Naive thymus-derived CD4-positive, alpha-beta T cell (primary cell): ENCODE measurements around the gene KCNK7. TPM values are rescaled to one million over a fixed set of nuclear protein-coding genes. Genes with fewer than 3 reads are reported as not detected.

Experiments
- ATAC-seq: fragments of 150-1000 bp; cut with Tn5 transposase; 2 replicates; pipeline ENCODE4 v1.10.0; 2021; ENCODE audit warnings: mild to moderate bottlenecking, moderate library complexity
- CTCF ChIA-PET: fragments of 350-600 bp; sonication (Branson Sonifier 250); formaldehyde crosslinking; loops from one replicate; lab custom pipeline; 2021; ENCODE audit warnings: antibody characterized with exemption; lab: Charles Lee
- POLR2A ChIA-PET: fragments of 350-600 bp; sonication (Branson Sonifier 250); formaldehyde crosslinking; loops from one replicate; lab custom pipeline; 2021; ENCODE audit warnings: antibody characterized with exemption, inconsistent platforms; lab: Charles Lee
- DNase-seq, 9 donors: peaks; one replicate each; pipeline versions ENCODE4 v3.0.0 to v3.0.0-alpha.2; 2020 to 2022; ENCODE audit warnings: mixed read lengths in 1 of 9
- H3K27ac ChIP-seq: one replicate; pipeline ENCODE4 v1.7.0; 2013; ENCODE audit warnings: mild to moderate bottlenecking, low read depth, low read length, moderate library complexity
- H3K27me3 ChIP-seq, 2 donors: one replicate each; pipeline ENCODE4 v1.7.0; 2013; ENCODE audit warnings: low read length in 2 of 2, mild to moderate bottlenecking in 2 of 2, moderate library complexity in 2 of 2; ENCODE audit not compliant: control insufficient read depth in 2 of 2, insufficient read depth in 2 of 2
- H3K36me3 ChIP-seq, 3 experiments: 1 replicate in 2 of 3; 2 replicates in 1 of 3; pipeline ENCODE4 v1.7.0; 2013; ENCODE audit warnings: low read length in 3 of 3, mild to moderate bottlenecking in 3 of 3, moderate library complexity in 1 of 3; ENCODE audit not compliant: insufficient read depth in 3 of 3, control insufficient read depth in 2 of 3
- H3K4me1 ChIP-seq, 2 donors: one replicate each; pipeline ENCODE4 v1.7.0; 2013; ENCODE audit warnings: low read length in 2 of 2, mild to moderate bottlenecking in 2 of 2, moderate library complexity in 1 of 2; ENCODE audit not compliant: control insufficient read depth in 2 of 2, insufficient read depth in 2 of 2
- H3K4me3 ChIP-seq: 2 replicates; pipeline ENCODE4 v1.7.0; 2013; ENCODE audit warnings: mild to moderate bottlenecking, low read length
- H3K9me3 ChIP-seq, 3 experiments: 1 replicate in 2 of 3; 2 replicates in 1 of 3; pipeline ENCODE4 v1.7.0; 2013; ENCODE audit warnings: low read length in 3 of 3; ENCODE audit not compliant: control insufficient read depth in 2 of 3
- H3K27ac Mint-ChIP-seq, 9 donors: one replicate each; pipeline ENCODE4 v1.8.0; 2020 to 2022; ENCODE audit warnings: mixed read lengths in 9 of 9, mild to moderate bottlenecking in 8 of 9, moderate library complexity in 5 of 9, inconsistent platforms in 2 of 9
- H3K27me3 Mint-ChIP-seq, 5 donors: one replicate each; pipeline ENCODE4 v1.8.0; 2021 to 2022; ENCODE audit warnings: mixed read lengths in 5 of 5, mild to moderate bottlenecking in 1 of 5
- H3K36me3 Mint-ChIP-seq, 5 donors: one replicate each; pipeline ENCODE4 v1.8.0; 2020 to 2022; ENCODE audit warnings: mixed read lengths in 5 of 5, mild to moderate bottlenecking in 3 of 5, inconsistent platforms in 1 of 5
- H3K4me1 Mint-ChIP-seq, 7 donors: one replicate each; pipeline ENCODE4 v1.8.0; 2020 to 2022; ENCODE audit warnings: mixed read lengths in 7 of 7, mild to moderate bottlenecking in 3 of 7, inconsistent platforms in 1 of 7
- H3K4me3 Mint-ChIP-seq, 10 donors: one replicate each; pipeline ENCODE4 v1.8.0; 2020 to 2022; ENCODE audit warnings: mild to moderate bottlenecking in 10 of 10, mixed read lengths in 10 of 10, moderate library complexity in 6 of 10, inconsistent platforms in 2 of 10
- H3K9me3 Mint-ChIP-seq, 11 donors: one replicate each; pipeline ENCODE4 v1.8.0; 2020 to 2022; ENCODE audit warnings: mixed read lengths in 11 of 11, mild to moderate bottlenecking in 4 of 11, inconsistent platforms in 1 of 11, moderate library complexity in 1 of 11
- intact Hi-C, 2 donors: fragments of 100-400 bp; cut with micrococcal nuclease; formaldehyde crosslinking; loops; one replicate each; pipeline ENCODE4 v1.15.1; 2023
- polyA plus RNA-seq, 2 donors: library from polyadenylated mRNA; unstranded; fragments of 300-500 nt; fragmentation: Illumina TruSeq; gene quantifications; one replicate each; pipeline ENCODE4 v1.2.3, GENCODE V29; 2021
- total RNA-seq, 6 experiments: library from RNA in 5 of 6; stranded (reverse) in 5 of 6; gene quantifications; 1 replicate in 5 of 6; 2 replicates in 1 of 6; pipeline ENCODE4 v1.2.3 and lab custom pipeline; 2021 to 2026

KCNK7 gene
- total and polyA plus RNA-seq, 7 experiments from 2014 or later = 0.25 to 9.2 (median 3.8) TPM; not detected in 1

GRCh38 chr11:65636108-65637031 lies 40.8 kb upstream of the KCNK7 start:
- H3K4me1 Mint-ChIP-seq = peaks cover 20 to 48% (median 41%) of the 10 kb centered on the region in 7 donors
- POLR2A ChIA-PET = interaction anchor here (1.0 to 10.4 kb wide), 7 partner anchors 9 to 366 kb away, joined by 3 to 227 read pairs (median 6); partner anchors contain the start of genes PCNX3 and RELA

GRCh38 chr11:65634905-65635731 lies 39.5 kb upstream of the KCNK7 start:
- POLR2A ChIA-PET = interaction anchor here (1.4 to 10.4 kb wide), 3 partner anchors 19 to 28 kb away, joined by 4 to 227 read pairs (median 6); partner anchors contain the start of genes PCNX3 and RELA
- Mint-ChIP-seq H3K9me3 (no peaks in the 10 kb centered on the region), H3K4me3 (peak overlapping the region in 1 of 10 donors; percentile 16), H3K4me1 (peaks cover 20 to 40% (median 36%) of the 10 kb centered on the region in 7 donors), H3K27ac (peak overlapping the region in 1 of 9 donors; percentile 19), H3K27me3 (no peaks in the 10 kb centered on the region), H3K36me3 (peaks cover 0 to 23% (median 4%) of the 10 kb centered on the region in 5 donors)
- Histone ChIP-seq H3K9me3 (no peaks in the 10 kb centered on the region), H3K36me3 (peaks cover 0 to 64% (median 1%) of the 10 kb centered on the region in 3 experiments), H3K27me3 (no peaks in the 10 kb centered on the region), H3K4me1 (peaks cover 22 to 33% of the 10 kb centered on the region in 2 donors), H3K4me3 (no peak overlapping the region), H3K27ac (peak overlapping the region; percentile 55)
- no peak for DNase-seq
- ATAC-seq = no peak
- intact Hi-C loops = no loop called here
- CTCF ChIA-PET = no interaction called here

More at GRCh38 chr11:65636108-65637031, 40.8 kb upstream of the KCNK7 start:
- peaks cover 0 to 60% (median 0%) of the 10 kb centered on the region in 3 experiments for H3K36me3 ChIP-seq
- peak overlapping the region; percentile 49 to 99 (median 78) for H3K27ac Mint-ChIP-seq
- H3K9me3 Mint-ChIP-seq = no peaks in the 10 kb centered on the region
- DNase-seq = no peak
- peak overlapping the region in 9 of 10 donors; percentile 54 to 97 (median 72) for H3K4me3 Mint-ChIP-seq
- no peak overlapping the region for H3K4me3 ChIP-seq
- no peaks in the 10 kb centered on the region for H3K9me3 ChIP-seq
- H3K4me1 ChIP-seq = peaks cover 32 to 46% of the 10 kb centered on the region in 2 donors
- peaks cover 0 to 28% (median 4%) of the 10 kb centered on the region in 5 donors for H3K36me3 Mint-ChIP-seq
- CTCF ChIA-PET = interaction anchor here (0.6 to 0.7 kb wide), 2 partner anchors 542 to 620 kb away, joined by 3 to 5 read pairs; no protein-coding TSS in a partner anchor
- no peaks in the 10 kb centered on the region for H3K27me3 Mint-ChIP-seq
- H3K27me3 ChIP-seq = no peaks in the 10 kb centered on the region
- H3K27ac ChIP-seq = peak overlapping the region; percentile 97
- ATAC-seq = no peak
- intact Hi-C loops = no loop called here

- no peak overlapping the region for H3K4me3 Mint-ChIP-seq
- peaks cover 16 to 33% (median 31%) of the 10 kb centered on the region in 7 donors for H3K4me1 Mint-ChIP-seq
- CTCF ChIA-PET = no interaction called here
Measured at GRCh38 chr11:65634440-65634839, 38.8 kb upstream of the KCNK7 start.

GRCh38 chr11:65634109-65634436 lies 38.5 kb upstream of the KCNK7 start:
- Histone ChIP-seq H3K36me3 (peaks cover 0 to 75% (median 10%) of the 10 kb centered on the region in 3 experiments), H3K9me3 (no peaks in the 10 kb centered on the region), H3K4me1 (peaks cover 13 to 24% of the 10 kb centered on the region in 2 donors), H3K4me3 (no peak overlapping the region), H3K27me3 (no peaks in the 10 kb centered on the region), H3K27ac (peak overlapping the region; percentile 55)
- ChIA-PET CTCF (no interaction called here), POLR2A (interaction anchor here (0.6 to 2.5 kb wide), 4 partner anchors 11 to 890 kb away, joined by 3 to 13 read pairs (median 6); no protein-coding TSS in a partner anchor)
- H3K27ac Mint-ChIP-seq = peak overlapping the region; percentile 48 to 87 (median 65)
- ATAC-seq = no peak
- intact Hi-C loops = no loop called here
- no peak for DNase-seq
- H3K4me3 Mint-ChIP-seq = peak overlapping the region in 1 of 10 donors; percentile 35
- H3K36me3 Mint-ChIP-seq = peaks cover 0 to 16% (median 4%) of the 10 kb centered on the region in 5 donors
- H3K9me3 Mint-ChIP-seq = no peaks in the 10 kb centered on the region
- H3K27me3 Mint-ChIP-seq = no peaks in the 10 kb centered on the region
- peaks cover 15 to 31% (median 28%) of the 10 kb centered on the region in 7 donors for H3K4me1 Mint-ChIP-seq

More at GRCh38 chr11:65634440-65634839, 38.8 kb upstream of the KCNK7 start:
- Histone ChIP-seq H3K4me1 (peaks cover 17 to 27% of the 10 kb centered on the region in 2 donors), H3K9me3 (no peaks in the 10 kb centered on the region), H3K27me3 (no peaks in the 10 kb centered on the region), H3K4me3 (no peak overlapping the region), H3K27ac (peak overlapping the region; percentile 55), H3K36me3 (peaks cover 0 to 71% (median 8%) of the 10 kb centered on the region in 3 experiments)
- Mint-ChIP-seq H3K27me3 (no peaks in the 10 kb centered on the region), H3K9me3 (no peaks in the 10 kb centered on the region), H3K36me3 (peaks cover 0 to 16% (median 4%) of the 10 kb centered on the region in 5 donors), H3K27ac (peak overlapping the region in 3 of 9 donors; percentile 14 to 79 (median 65))
- intact Hi-C loops = no loop called here
- ATAC-seq (no peak), DNase-seq (no peak)
- POLR2A ChIA-PET = interaction anchor here (0.6 to 2.5 kb wide), 2 partner anchors 28 to 889 kb away, joined by 3 to 6 read pairs; partner anchors contain the start of gene RELA

- Histone ChIP-seq H3K36me3 (peaks cover 0 to 79% (median 10%) of the 10 kb centered on the region in 3 experiments), H3K4me1 (peaks cover 8 to 20% of the 10 kb centered on the region in 2 donors), H3K27ac (peak overlapping the region; percentile 55), H3K4me3 (no peak overlapping the region), H3K9me3 (no peaks in the 10 kb centered on the region), H3K27me3 (no peaks in the 10 kb centered on the region)
- Mint-ChIP-seq H3K4me3 (peak overlapping the region in 5 of 10 donors; percentile 0 to 39 (median 26)), H3K9me3 (no peaks in the 10 kb centered on the region), H3K4me1 (peaks cover 11 to 26% (median 23%) of the 10 kb centered on the region in 7 donors), H3K27ac (peak overlapping the region; percentile 48 to 87 (median 73)), H3K27me3 (no peaks in the 10 kb centered on the region), H3K36me3 (peaks cover 0 to 11% (median 4%) of the 10 kb centered on the region in 5 donors)
- peak; percentile 24 for ATAC-seq
- peak in 1 of 9 donors; percentile 37 for DNase-seq
- intact Hi-C loops = no loop called here
- ChIA-PET POLR2A (interaction anchor here (0.5 to 2.5 kb wide), 8 partner anchors 10 to 890 kb away, joined by 3 to 13 read pairs (median 4); partner anchors contain the start of gene MALAT1), CTCF (no interaction called here)
Measured at GRCh38 chr11:65633390-65634108, 37.9 kb upstream of the KCNK7 start.
